Colonic mucosa (tissue), 4 donors: Measurements from ENCODE around the gene CDHR2. TPM values are rescaled to one million over a fixed set of nuclear protein-coding genes. Genes with fewer than 3 reads are reported as not detected.

ENCODE experiments used
- DNase-seq: peaks from one replicate; pipeline ENCODE4 v3.0.0-alpha.2; 2020
- H3K27ac ChIP-seq: fragments of 200-600 bp; one replicate; pipeline ENCODE4 v1.8.0; 2021
- H3K27me3 ChIP-seq: fragments of 200-600 bp; one replicate; pipeline ENCODE4 v1.8.0; 2021
- H3K36me3 ChIP-seq: fragments of 200-600 bp; one replicate; pipeline ENCODE4 v1.8.0; 2021
- H3K4me1 ChIP-seq: fragments of 200-600 bp; one replicate; pipeline ENCODE4 v1.8.0; 2021; ENCODE audit warnings: mild to moderate bottlenecking
- H3K4me3 ChIP-seq: fragments of 200-600 bp; one replicate; pipeline ENCODE4 v1.8.0; 2021
- H3K9ac ChIP-seq, 2 donors: one replicate each; pipeline ENCODE4 v1.7.0; 2013; ENCODE audit warnings: control low read depth in 2 of 2, low read depth in 2 of 2, low read length in 2 of 2
- H3K9me3 ChIP-seq: fragments of 200-600 bp; one replicate; pipeline ENCODE4 v1.8.0; 2021
- CTCF ChIP-seq: fragments of 200-600 bp; IDR thresholded peaks from one replicate; pipeline ENCODE4 v1.8.0; 2022; ENCODE audit warnings: antibody characterized with exemption, mild to moderate bottlenecking
- intact Hi-C: fragments of 100-400 bp; cut with DNase I; formaldehyde crosslinking; loops from one replicate; pipeline ENCODE4 v1.14.1; 2022
- microRNA-seq: library from miRNA; unstranded; fragments of <30 nt; microRNA quantifications from one replicate; pipeline ENCODE4, GENCODE V29; 2019
- total RNA-seq, 2 donors: library from RNA; stranded (reverse); fragmentation: NEBNext Ultra II Directional in 1 of 2; extraction: Animal tissue kit (Norgen Biotek cat#: 25700) in 1 of 2; gene quantifications; one replicate each; pipeline ENCODE4 v1.2.1, GENCODE V29; 2021
- donor health status: healthy.
- donor health status: DM: no; HTN: no; CAD: no.
- donor health status: DM: no; HTN: no; CAD: no.

Gene CDHR2
- total RNA-seq, 2 donors from 2014 or later, result 42.8 to 60.2 TPM

GRCh38 chr5:176642675-176643490 lies 93.7 kb downstream of the CDHR2 start:
- Histone ChIP-seq H3K4me3 (no peak overlapping the region), H3K27me3 (no peaks in the 10 kb centered on the region), H3K36me3 (no peaks in the 10 kb centered on the region), H3K27ac (no peak overlapping the region), H3K4me1 (peaks cover 4% of the 10 kb centered on the region), H3K9me3 (no peaks in the 10 kb centered on the region), H3K9ac (no peak overlapping the region)
- intact Hi-C loops, result no loop called here
- no peak for TF ChIP-seq CTCF
- DNase-seq, result no peak

- H3K27ac ChIP-seq, result no peak overlapping the region
- no peak for TF ChIP-seq CTCF
- no peaks in the 10 kb centered on the region for H3K36me3 ChIP-seq
- peaks cover 11% of the 10 kb centered on the region for H3K4me1 ChIP-seq
- no peak for DNase-seq
- H3K4me3 ChIP-seq, result no peak overlapping the region
- no peaks in the 10 kb centered on the region for H3K27me3 ChIP-seq
- H3K9ac ChIP-seq, result no peak overlapping the region
- intact Hi-C loops, result no loop called here
- H3K9me3 ChIP-seq, result no peaks in the 10 kb centered on the region
Observed at GRCh38 chr5:176643491-176644219, 94.5 kb downstream of the CDHR2 start.

GRCh38 chr5:176644294-176644693 lies 95.2 kb downstream of the CDHR2 start:
- H3K4me1 ChIP-seq, result peaks cover 11% of the 10 kb centered on the region
- H3K27me3 ChIP-seq, result no peaks in the 10 kb centered on the region
- H3K9me3 ChIP-seq, result no peaks in the 10 kb centered on the region
- intact Hi-C loops, result no loop called here
- DNase-seq, result no peak
- H3K27ac ChIP-seq, result no peak overlapping the region
- H3K9ac ChIP-seq, result no peak overlapping the region
- H3K36me3 ChIP-seq, result no peaks in the 10 kb centered on the region
- TF ChIP-seq CTCF, result no peak
- H3K4me3 ChIP-seq, result no peak overlapping the region

GRCh38 chr5:176644878-176645670 lies 95.9 kb downstream of the CDHR2 start:
- TF ChIP-seq CTCF, result no peak
- Histone ChIP-seq H3K27me3 (no peaks in the 10 kb centered on the region), H3K9ac (no peak overlapping the region), H3K9me3 (no peaks in the 10 kb centered on the region), H3K27ac (no peak overlapping the region), H3K4me1 (peaks cover 11% of the 10 kb centered on the region), H3K4me3 (no peak overlapping the region), H3K36me3 (no peaks in the 10 kb centered on the region)
- intact Hi-C loops, result loop anchor here (5.0 kb wide), 1 partner anchor 38 kb away; no protein-coding TSS in a partner anchor
- DNase-seq, result no peak

Small RNA genes within 50 kb of the gene (microRNA-seq; reads per million reads assigned to microRNA genes)
- gene MIR4281, result not detected

Other genes starting within 250 kb of the CDHR2 start
- 10 to 100 TPM; 57.4 to 89.1 TPM for gene KIAA1191, start 187.6 kb upstream of the CDHR2 start, total RNA-seq
- 1 to 10 TPM; 1.3 to 2.8 TPM for gene ARL10, start 183.9 kb upstream of the CDHR2 start, total RNA-seq
- gene NOP16, start 160.7 kb upstream of the CDHR2 start, total RNA-seq, result 10 to 100 TPM; 17.1 to 45.7 TPM
- 100 to 1,000 TPM; 173 to 227 TPM for gene HIGD2A, start 160.6 kb upstream of the CDHR2 start, total RNA-seq
- 100 to 1,000 TPM; 181 to 263 TPM for gene CLTB, start 132.8 kb upstream of the CDHR2 start, total RNA-seq
- gene FAF2, start 101.0 kb upstream of the CDHR2 start, total RNA-seq, result 10 to 100 TPM; 36.0 to 37.0 TPM
- gene RNF44, start 11.9 kb upstream of the CDHR2 start, total RNA-seq, result 10 to 100 TPM; 58.2 to 67.5 TPM
- gene GPRIN1, start 60.8 kb downstream of the CDHR2 start, total RNA-seq, result 1 to 10 TPM; 2.1 to 3.1 TPM
- not detected for gene SNCB, start 81.2 kb downstream of the CDHR2 start, total RNA-seq
- not detected for gene EIF4E1B, start 81.3 kb downstream of the CDHR2 start, total RNA-seq
- 10 to 100 TPM; 30.5 to 36.1 TPM for gene TSPAN17, start 98.1 kb downstream of the CDHR2 start, total RNA-seq